ENCODE results near the gene PSMF1. TPM values are rescaled to one million over a fixed set of nuclear protein-coding genes. Genes with fewer than 3 reads are reported as not detected.

PSMF1 gene
- total and polyA plus RNA-seq, 2 of the 13 experiments (the other 11 are each of a cell fraction or from before 2014, with no cell fraction given) = 82.5 to 86.0 TPM

DNA sequence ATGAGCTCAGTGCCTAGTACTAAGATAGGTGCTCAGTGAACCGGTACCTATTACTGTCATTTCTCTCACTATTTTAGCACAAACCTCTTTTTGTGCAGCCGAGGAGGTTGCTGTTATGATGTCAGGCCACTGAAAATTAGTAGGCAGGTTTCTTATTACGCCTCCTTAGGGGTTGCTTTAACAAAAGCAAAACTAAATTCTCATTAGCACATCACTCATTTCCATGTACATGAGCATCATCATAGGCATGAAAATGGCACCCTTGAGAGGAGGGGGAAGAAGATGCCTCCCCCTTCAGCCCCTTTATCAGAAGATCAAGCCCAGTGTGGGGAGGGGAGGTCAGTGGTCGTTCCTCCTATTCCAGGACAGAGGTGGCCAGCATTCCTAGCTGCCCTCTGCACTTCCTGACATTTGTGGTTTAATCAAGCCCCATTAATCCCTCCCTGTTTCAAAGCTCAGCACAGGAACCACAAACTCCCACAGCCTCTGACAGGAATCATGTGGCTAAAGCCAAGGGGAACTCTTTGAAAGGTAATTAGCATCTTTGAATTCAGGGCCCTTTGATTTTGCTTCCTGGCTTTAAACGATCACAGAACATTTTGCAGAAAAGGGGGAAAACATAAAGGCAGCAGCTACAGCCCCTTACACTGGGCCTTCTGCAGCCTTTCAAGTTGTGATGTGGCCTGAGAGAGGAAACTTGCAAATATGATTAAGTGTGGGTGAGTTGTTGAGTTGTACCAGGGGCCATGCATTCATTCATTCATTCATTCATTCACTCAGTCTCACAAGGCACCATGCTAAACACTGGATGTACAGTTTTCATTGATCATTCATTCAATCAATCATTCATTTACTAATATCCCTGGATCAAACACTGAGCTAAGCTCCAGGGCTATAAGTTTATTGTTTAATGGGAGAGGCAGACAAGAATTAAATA lies 31.9 kb upstream of the PSMF1 start:
- ATAC-seq = no peak
- Histone ChIP-seq H3K27ac (ENCODE audit: extremely low read length, insufficient read depth, low read length) (no peak overlapping the region), H3K27me3 (ENCODE audit: control insufficient read depth in 1 of 2, insufficient read depth in 2 of 2, low read length in 2 of 2) (no peaks in the 10 kb centered on the region), H3K4me1 (ENCODE audit: insufficient read depth, low read length) (no peaks in the 10 kb centered on the region), H3K79me2 (ENCODE audit: insufficient read depth, low read length) (no peaks in the 10 kb centered on the region), H3K9me3 (ENCODE audit: low read length) (peaks cover 10% of the 10 kb centered on the region; the same call in 1 of the 2 replicates), H3K9ac (ENCODE audit: insufficient read depth, low read depth, low read length) (no peak overlapping the region), H3K4me3 (replicated peaks in 1 of 3; ENCODE audit: insufficient read depth in 1 of 3, low read depth in 2 of 3, low read length in 3 of 3) (no peak overlapping the region), H3K36me3 (replicated peaks in 1 of 2; ENCODE audit: control insufficient read depth in 1 of 2, insufficient read depth in 2 of 2, low read length in 2 of 2) (no peaks in the 10 kb centered on the region), H4K20me1 (ENCODE audit: insufficient read depth, low read length) (no peaks in the 10 kb centered on the region), H2AFZ (ENCODE audit: low read length) (no peak overlapping the region), H3K4me2 (ENCODE audit: low read depth, low read length) (no peak overlapping the region)
- WGBS (ENCODE audit: low lambda C conversion rate) = 12% methylated on average over 5 of the region's 5 CpGs
- POLR2A ChIA-PET = no interaction called here
- DNase-seq (ENCODE audit: low spot score) = no peak
- no peak for FAIRE-seq
- in situ Hi-C loops (cut with HindIII; ENCODE audit: extremely low pct_ligation_motif_present, low pct_unique_long_range_greater_than_20kb) = no loop called here
- BruUV-seq (replicated peaks) = no TSS peak
- CTCF ChIA-PET (ENCODE audit: low intra/inter-chr PET ratio, low total read pairs) = no interaction called here
- intact Hi-C loops (cut with micrococcal nuclease; ENCODE audit: unreplicated experiment) = no loop called here
- TF ChIP-seq HNRNPLL (IDR thresholded peaks at IDR 0.05; ENCODE audit: low read depth, low read length, poor library complexity, severe bottlenecking) = no peak
- TF ChIP-seq FOXA3 (CRISPR knock-in tag; IDR thresholded peaks at IDR 0.05) = no peak

DNA sequence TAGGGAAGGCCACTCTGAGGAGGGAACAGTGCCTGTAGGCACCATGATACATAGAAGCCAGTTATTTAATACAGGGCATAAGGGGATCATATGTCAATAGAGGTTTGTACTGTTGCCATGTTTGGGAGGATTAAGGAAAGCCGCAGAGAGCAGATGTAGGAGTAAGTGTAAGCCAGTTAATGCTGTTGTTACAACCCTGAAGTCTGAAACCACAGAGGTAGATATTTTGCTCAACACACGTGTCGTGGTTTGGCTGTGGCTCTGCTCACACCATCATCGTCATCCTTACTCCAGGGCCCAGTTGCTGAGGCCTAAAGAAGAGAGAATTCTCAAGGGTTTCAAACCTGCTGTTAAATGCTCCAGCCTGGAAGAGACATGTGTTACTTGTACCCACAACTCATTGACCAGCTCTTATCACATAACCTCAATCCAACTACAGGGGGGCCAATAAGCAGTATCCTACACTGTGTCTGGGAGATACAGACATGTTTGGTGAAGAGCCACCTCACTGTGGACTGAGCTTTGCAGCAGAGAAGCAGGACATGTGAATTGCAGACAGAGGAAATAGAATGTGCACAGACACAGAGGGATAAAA lies 31.0 kb upstream of the PSMF1 start:
- POLR2A ChIA-PET = no interaction called here

More for the DNA sequence above, 31.0 kb upstream of the PSMF1 start:
- intact Hi-C loops (cut with micrococcal nuclease; ENCODE audit: unreplicated experiment) (no loop called here), in situ Hi-C loops (cut with HindIII; ENCODE audit: extremely low pct_ligation_motif_present, low pct_unique_long_range_greater_than_20kb) (no loop called here)
- FAIRE-seq (no peak), DNase-seq (ENCODE audit: low spot score) (no peak), ATAC-seq (no peak)
- Histone ChIP-seq H3K4me3 (replicated peaks in 1 of 3; ENCODE audit: insufficient read depth in 1 of 3, low read depth in 2 of 3, low read length in 3 of 3) (no peak overlapping the region), H4K20me1 (ENCODE audit: insufficient read depth, low read length) (no peaks in the 10 kb centered on the region), H2AFZ (ENCODE audit: low read length) (no peak overlapping the region), H3K27ac (ENCODE audit: extremely low read length, insufficient read depth, low read length) (no peak overlapping the region), H3K9me3 (ENCODE audit: low read length) (peaks cover 14% of the 10 kb centered on the region; the same call in 1 of the 2 replicates), H3K9ac (ENCODE audit: insufficient read depth, low read depth, low read length) (no peak overlapping the region), H3K4me1 (ENCODE audit: insufficient read depth, low read length) (no peaks in the 10 kb centered on the region), H3K4me2 (ENCODE audit: low read depth, low read length) (no peak overlapping the region), H3K79me2 (ENCODE audit: insufficient read depth, low read length) (no peaks in the 10 kb centered on the region), H3K27me3 (ENCODE audit: control insufficient read depth in 1 of 2, insufficient read depth in 2 of 2, low read length in 2 of 2) (no peaks in the 10 kb centered on the region), H3K36me3 (replicated peaks in 1 of 2; ENCODE audit: control insufficient read depth in 1 of 2, insufficient read depth in 2 of 2, low read length in 2 of 2) (no peaks in the 10 kb centered on the region)
- 11% methylated on average over 4 of the region's 4 CpGs for WGBS (ENCODE audit: low lambda C conversion rate)
- TF ChIP-seq ZNF121 (CRISPR knock-in tag; IDR thresholded peaks at IDR 0.05) (no peak), CC2D1A (CRISPR knock-in tag; IDR thresholded peaks at IDR 0.05) (no peak), HOXA3 (CRISPR knock-in tag; IDR thresholded peaks at IDR 0.05) (no peak), ELF1 (CRISPR knock-in tag; IDR thresholded peaks at IDR 0.05) (no peak), MBD4 (IDR thresholded peaks at IDR 0.05; ENCODE audit: borderline replicate concordance, low read length) (no peak)
- TF ChIP-seq, protein P1, sequence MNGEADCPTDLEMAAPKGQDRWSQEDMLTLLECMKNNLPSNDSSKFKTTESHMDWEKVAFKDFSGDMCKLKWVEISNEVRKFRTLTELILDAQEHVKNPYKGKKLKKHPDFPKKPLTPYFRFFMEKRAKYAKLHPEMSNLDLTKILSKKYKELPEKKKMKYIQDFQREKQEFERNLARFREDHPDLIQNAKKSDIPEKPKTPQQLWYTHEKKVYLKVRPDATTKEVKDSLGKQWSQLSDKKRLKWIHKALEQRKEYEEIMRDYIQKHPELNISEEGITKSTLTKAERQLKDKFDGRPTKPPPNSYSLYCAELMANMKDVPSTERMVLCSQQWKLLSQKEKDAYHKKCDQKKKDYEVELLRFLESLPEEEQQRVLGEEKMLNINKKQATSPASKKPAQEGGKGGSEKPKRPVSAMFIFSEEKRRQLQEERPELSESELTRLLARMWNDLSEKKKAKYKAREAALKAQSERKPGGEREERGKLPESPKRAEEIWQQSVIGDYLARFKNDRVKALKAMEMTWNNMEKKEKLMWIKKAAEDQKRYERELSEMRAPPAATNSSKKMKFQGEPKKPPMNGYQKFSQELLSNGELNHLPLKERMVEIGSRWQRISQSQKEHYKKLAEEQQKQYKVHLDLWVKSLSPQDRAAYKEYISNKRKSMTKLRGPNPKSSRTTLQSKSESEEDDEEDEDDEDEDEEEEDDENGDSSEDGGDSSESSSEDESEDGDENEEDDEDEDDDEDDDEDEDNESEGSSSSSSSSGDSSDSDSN (CRISPR knock-in tag; IDR thresholded peaks at IDR 0.05) = no peak
- CTCF ChIA-PET (ENCODE audit: low intra/inter-chr PET ratio, low total read pairs) = no interaction called here
- no TSS peak for BruUV-seq (replicated peaks)
